GF-D8 (cell line): ENCODE data around the gene INAFM1.
A peak's percentile ranks its signal among the peaks of the same experiment; 100 is the strongest.
"Not testable (repeated sequence)": the region's sequence is repeated elsewhere in the genome, so short reads cannot be mapped to it uniquely, and the experiment has no call there.

Experiments used
- DNase-seq: peaks from one replicate; lab custom pipeline; 2025; lab: John Stamatoyannopoulos, UW

Gene INAFM1

GRCh38 chr19:47268028-47268427, 6.7 kb upstream of the INAFM1 start:
- no peak for DNase-seq

GRCh38 chr19:47269596-47269995, 5.1 kb upstream of the INAFM1 start:
- no peak for DNase-seq

- DNase-seq = no peak
These were observed 4.3 kb upstream of the INAFM1 start for GRCh38 chr19:47270408-47270807.

GRCh38 chr19:47271949-47272348, 2.7 kb upstream of the INAFM1 start:
- DNase-seq = peak; percentile 2

DNA sequence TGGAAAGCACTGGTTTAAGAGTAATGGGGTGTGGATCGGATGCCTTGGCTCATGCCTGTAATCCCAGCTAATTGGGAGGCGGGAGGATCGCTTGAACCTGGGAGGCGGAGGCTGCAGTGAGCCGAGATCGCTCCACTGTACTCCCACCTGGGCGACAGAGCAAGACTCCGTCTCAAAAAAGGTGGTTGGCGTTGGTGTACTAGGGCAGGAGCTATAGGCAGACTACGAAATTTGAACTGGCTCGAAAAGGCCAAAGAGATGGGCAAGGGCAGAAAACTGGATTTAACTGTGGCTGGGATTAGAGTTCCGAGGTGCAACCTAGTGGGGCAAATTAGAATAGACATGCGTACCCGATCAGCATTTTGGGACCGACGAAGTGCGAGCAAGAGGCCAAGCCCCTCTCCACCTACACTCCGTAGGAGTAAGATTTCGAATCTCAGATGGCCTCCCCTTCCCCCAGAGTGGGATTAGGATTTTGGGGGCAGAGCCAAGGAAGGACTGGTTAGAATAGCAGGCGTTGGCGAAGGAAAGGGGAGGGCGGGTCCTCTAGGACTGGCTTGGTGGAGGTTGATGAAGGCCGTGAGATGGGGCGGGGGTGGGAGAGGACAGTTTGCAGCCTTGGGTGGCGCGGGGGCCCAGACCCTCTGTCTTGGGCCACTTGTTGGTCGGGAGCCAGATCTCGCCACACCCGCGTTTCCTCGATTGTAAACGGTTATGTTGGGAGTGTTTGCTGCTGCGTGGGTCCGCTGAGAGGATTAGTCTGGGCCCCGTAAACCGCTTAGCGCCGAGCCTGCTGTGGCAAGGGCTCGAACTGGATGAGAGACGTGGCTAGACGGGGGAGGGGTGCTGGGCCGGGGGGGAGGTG, 2.0 kb upstream of the INAFM1 start:
- DNase-seq = peak; percentile 41

- DNase-seq = peak; percentile 61
These were observed 1.2 kb upstream of the INAFM1 start for GRCh38 chr19:47273313-47274070.

DNA sequence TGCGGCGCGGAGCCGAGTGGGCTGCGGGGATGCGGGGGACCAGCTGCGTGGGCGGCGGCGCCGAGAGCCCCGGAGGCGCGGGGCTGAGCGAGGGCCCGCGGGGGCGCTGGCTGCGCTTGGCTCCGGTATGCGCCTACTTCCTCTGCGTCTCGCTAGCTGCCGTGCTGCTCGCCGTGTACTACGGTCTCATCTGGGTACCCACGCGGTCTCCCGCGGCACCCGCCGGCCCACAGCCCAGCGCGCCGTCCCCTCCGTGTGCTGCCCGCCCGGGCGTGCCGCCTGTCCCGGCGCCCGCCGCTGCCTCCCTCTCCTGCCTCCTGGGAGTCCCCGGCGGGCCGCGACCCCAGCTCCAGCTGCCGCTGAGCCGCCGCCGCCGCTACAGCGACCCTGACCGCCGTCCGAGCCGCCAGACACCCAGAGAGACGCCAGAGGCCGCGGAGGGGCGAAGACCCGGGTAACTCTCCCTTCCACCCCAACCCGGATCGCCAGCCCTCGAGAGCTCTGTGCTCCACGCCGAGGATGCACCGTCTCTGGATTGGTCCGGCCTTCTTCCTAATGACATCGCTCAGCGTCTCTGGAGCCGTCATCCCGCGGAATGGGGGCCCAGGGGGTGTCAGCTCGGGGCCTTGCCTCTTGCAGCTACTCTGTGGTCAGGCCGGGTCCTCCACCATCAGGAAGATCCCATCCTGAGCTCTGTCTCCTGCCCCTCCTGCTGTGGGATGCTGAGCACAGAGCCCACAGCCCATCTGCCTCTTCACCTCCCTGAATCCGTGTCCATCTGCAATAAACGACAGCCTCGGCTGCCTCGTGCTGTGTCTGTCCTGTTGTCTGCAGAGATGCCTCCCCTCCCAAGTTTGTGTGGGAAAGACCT, 441 bp downstream of the INAFM1 start:
- DNase-seq = no peak

- no peak for DNase-seq
These were observed 1.2 kb downstream of the INAFM1 start for GRCh38 chr19:47275791-47276461.

- DNase-seq = not testable (repeated sequence)
These were observed 1.8 kb downstream of the INAFM1 start for GRCh38 chr19:47276513-47276912.

- DNase-seq = no peak
These were observed 5.6 kb downstream of the INAFM1 start for GRCh38 chr19:47280183-47280797.

GRCh38 chr19:47283405-47284059, 8.8 kb downstream of the INAFM1 start:
- no peak for DNase-seq

DNA sequence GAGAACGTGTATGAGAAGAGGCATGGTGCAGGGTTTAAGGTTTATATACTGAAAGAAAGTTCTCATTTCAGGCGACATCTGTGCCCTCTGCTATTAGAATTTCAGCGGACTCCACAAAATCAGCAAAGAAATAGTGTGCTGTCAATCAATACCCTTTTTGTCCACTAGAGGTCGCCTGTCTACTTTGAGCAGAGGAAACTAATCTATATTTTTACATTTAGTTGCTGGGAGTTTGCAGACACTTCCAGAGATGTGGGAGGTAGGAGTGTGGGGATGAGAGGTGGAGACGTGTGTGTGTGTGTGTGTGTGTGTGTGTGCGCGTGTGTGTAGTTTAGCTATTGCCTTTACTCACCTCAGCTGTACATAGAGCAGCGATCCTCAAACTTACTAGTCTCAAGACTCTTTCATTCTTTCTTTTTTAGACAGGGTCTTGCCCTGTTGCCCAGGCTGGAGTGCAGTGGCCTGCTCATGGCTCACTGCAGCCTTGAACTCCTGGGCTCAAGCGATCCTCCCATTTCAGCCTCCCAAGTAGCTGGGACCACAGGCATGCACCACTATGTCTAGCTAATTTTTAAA, 9.7 kb downstream of the INAFM1 start:
- no peak for DNase-seq

DNA sequence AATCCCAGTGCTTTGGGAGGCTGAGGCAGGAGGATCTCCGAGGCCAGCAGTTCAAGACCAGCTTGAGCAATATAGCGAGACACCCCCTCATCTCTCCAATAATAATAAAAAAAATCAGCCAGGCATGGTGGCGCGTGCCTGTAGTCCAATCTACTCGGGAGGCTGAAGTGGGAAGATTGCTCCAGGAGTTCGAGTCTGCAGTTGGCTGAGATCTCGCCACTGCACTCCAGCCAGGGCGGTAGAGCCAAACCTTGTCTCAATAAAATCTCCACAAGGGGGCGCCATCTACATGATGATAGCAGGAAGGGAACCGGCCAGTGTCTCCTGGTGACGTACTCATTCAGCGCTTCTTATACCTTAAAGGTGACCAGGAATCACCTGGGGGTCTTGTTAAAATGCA, 21.4 kb downstream of the INAFM1 start:
- DNase-seq = peak; percentile 21

GRCh38 chr19:47300867-47301266, 26.2 kb downstream of the INAFM1 start:
- DNase-seq = not testable (repeated sequence)

DNA sequence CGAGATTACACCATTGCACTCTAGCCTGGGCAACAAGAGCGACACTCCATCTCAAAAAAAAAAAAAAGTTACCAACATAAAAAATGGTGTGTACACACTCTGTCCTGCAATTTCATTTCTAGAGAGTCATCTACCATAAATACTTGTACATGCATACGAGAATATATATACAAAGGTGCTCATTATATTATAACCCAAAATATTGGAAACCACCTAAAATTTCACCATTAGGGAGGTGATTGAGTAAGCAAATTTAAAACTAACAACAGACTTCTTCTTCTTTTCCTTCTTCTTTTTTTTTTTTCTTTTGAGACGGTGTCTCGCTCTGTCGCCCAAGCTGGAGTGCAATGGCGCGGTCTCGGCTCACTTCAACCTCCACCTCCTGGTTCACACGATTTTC, 27.6 kb downstream of the INAFM1 start:
- DNase-seq = peak; percentile 14

DNA sequence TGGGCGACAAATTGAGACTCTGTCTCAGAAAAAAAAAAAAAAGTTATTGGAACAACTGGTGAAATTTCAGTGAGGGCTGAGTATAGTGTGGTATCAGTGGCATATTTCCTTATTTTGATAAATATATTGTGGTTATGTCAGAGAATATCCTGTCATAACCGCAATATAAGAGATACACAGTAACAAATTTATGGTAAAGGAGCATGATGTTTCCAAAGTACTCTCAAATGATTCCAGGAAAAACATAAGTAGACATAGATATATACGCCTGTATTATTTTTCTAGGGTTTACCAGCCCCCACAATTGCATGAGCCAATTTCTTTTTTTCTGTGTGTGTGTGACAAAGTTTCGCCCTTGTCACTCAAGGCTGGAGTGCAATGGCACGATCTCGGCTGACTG, 29.3 kb downstream of the INAFM1 start:
- peak; percentile 20 for DNase-seq

GRCh38 chr19:47305309-47305751, 30.6 kb downstream of the INAFM1 start:
- DNase-seq = no peak

DNA sequence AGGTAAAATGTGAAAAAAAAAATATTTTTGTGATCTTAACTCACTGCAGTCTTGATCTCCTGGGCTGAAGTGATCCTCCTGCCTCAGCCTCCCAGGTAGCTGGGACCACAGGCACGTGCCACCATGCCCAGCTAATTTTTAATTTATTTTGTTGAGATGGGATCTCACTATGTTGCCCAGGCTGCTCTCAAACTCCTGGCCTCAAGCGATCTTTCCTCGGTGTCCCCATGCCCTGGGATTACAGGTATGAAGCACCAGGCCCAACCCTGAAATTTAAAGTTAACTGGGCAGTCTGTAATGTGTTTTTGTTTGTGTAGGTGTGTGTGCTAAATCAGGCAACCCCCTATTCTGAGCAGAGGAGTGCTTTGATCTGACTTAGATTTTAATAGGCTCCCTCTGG, 31.6 kb downstream of the INAFM1 start:
- no peak for DNase-seq

- no peak for DNase-seq
These were observed 34.4 kb downstream of the INAFM1 start for GRCh38 chr19:47309038-47309437.

- peak; percentile 37 for DNase-seq
These were observed 34.9 kb downstream of the INAFM1 start, which contains the start of gene C5AR1 for GRCh38 chr19:47309608-47310007. Gene C5AR1 (plus strand): TSS chr19:47309861. CDS start chr19:47309896, 35 bp downstream.
